HepG2 (cell line): ENCODE data around the gene ZFAND6. TPM values are rescaled to one million over a fixed set of nuclear protein-coding genes. Genes with fewer than 3 reads are reported as not detected.
A peak's percentile ranks its signal among the peaks of the same experiment; 100 is the strongest.

Experiments used
- ATM ChIP-seq: fragments of 450-650 bp; IDR thresholded peaks from 2 replicates; pipeline ENCODE4 v1.7.1; 2017; ENCODE audit warnings: mild to moderate bottlenecking, borderline replicate concordance
- GFI1 ChIP-seq: sonication (generic); formaldehyde crosslinking; IDR thresholded peaks from 2 replicates; pipeline ENCODE4 v1.5.0; 2020; ENCODE audit warnings: missing genetic modification reagents, mild to moderate bottlenecking, borderline replicate concordance
- HNRNPK ChIP-seq: fragments of 200-400 bp; formaldehyde crosslinking; IDR thresholded peaks from 2 replicates; pipeline ENCODE4 v1.6.1; 2018; ENCODE audit warnings: low read length, low read depth, moderate library complexity, mild to moderate bottlenecking; ENCODE audit not compliant: poor library complexity, severe bottlenecking
- LRRFIP1 ChIP-seq: sonication (generic); formaldehyde crosslinking; conservative IDR thresholded peaks from 2 replicates; pipeline ENCODE4 v1.4.0; 2020; ENCODE audit warnings: missing genetic modification reagents
- MEF2D ChIP-seq: sonication (generic); formaldehyde crosslinking; IDR thresholded peaks from 2 replicates; pipeline ENCODE4 v1.5.1; 2020; ENCODE audit warnings: mild to moderate bottlenecking, missing genetic modification reagents
- MXD3 ChIP-seq: IDR thresholded peaks from 2 replicates; pipeline ENCODE4 v1.6.1; 2016; ENCODE audit warnings: mild to moderate bottlenecking, missing biosample characterization, missing genetic modification reagents
- NFE2 ChIP-seq: sonication (generic); formaldehyde crosslinking; IDR thresholded peaks from 2 replicates; pipeline ENCODE4 v1.4.0; 2020; ENCODE audit warnings: missing genetic modification reagents
- SMAD9 ChIP-seq: sonication (generic); formaldehyde crosslinking; IDR thresholded peaks from 2 replicates; pipeline ENCODE4 v1.5.1; 2020; ENCODE audit warnings: mild to moderate bottlenecking, missing genetic modification reagents
- SNAPC4 ChIP-seq: sonication (generic); formaldehyde crosslinking; IDR thresholded peaks from 2 replicates; pipeline ENCODE4 v1.4.0; 2020; ENCODE audit warnings: mild to moderate bottlenecking, missing genetic modification reagents
- STAG1 ChIP-seq: sonication (generic); formaldehyde crosslinking; IDR thresholded peaks from 2 replicates; pipeline ENCODE4 v1.4.0; 2020; ENCODE audit warnings: missing genetic modification reagents
- TSC22D2 ChIP-seq: sonication (generic); formaldehyde crosslinking; IDR thresholded peaks from 2 replicates; pipeline ENCODE4 v1.5.1; 2020; ENCODE audit warnings: missing genetic modification reagents, mild to moderate bottlenecking, borderline replicate concordance
- ZNF33A ChIP-seq: sonication (generic); formaldehyde crosslinking; IDR thresholded peaks from 2 replicates; pipeline ENCODE4 v1.5.1; 2020; ENCODE audit warnings: missing genetic modification reagents, mild to moderate bottlenecking, moderate library complexity, borderline replicate concordance
- ZNF589 ChIP-seq: sonication (generic); formaldehyde crosslinking; conservative IDR thresholded peaks from 2 replicates; pipeline ENCODE4 v1.8.0; 2022; ENCODE audit warnings: mild to moderate bottlenecking, moderate library complexity, missing genetic modification reagents
- ZNF879 ChIP-seq: sonication (generic); formaldehyde crosslinking; IDR thresholded peaks from 2 replicates; pipeline ENCODE4 v1.8.1; 2023; ENCODE audit warnings: missing genetic modification reagents
- ZSCAN22 ChIP-seq: sonication (generic); formaldehyde crosslinking; IDR thresholded peaks from 2 replicates; pipeline ENCODE4 v1.4.0; 2020; ENCODE audit warnings: mild to moderate bottlenecking, missing genetic modification reagents
- polyA plus RNA-seq, 8 experiments: library from polyadenylated mRNA; depleted of rRNA in 3 of 8; stranded (reverse) in 7 of 8; unstranded in 1 of 8; fragments of >200 nt; fragmentation: Illumina TruSeq in 4 of 8; extraction: Trizol in 4 of 8; gene quantifications; 2 replicates each; pipeline versions ENCODE4 v1.2.1 to v1.2.3, GENCODE V29; 2011 to 2016; ENCODE audit warnings: low read depth in 4 of 8, missing spikeins in 1 of 8, mixed read lengths in 1 of 8; ENCODE audit not compliant: insufficient read depth in 1 of 8
- total RNA-seq, 5 experiments: library from RNA; depleted of rRNA; stranded (reverse); fragments of >200 nt; fragmentation: Illumina TruSeq; extraction: Trizol; gene quantifications; 2 replicates each; pipeline ENCODE4 v1.2.3, GENCODE V29; 2016; ENCODE audit warnings: low read depth in 1 of 5
- TF ChIP-seq, protein P1 (sequence below): sonication (generic); formaldehyde crosslinking; IDR thresholded peaks from 2 replicates; pipeline ENCODE4 v1.5.1; 2020; ENCODE audit warnings: mild to moderate bottlenecking, missing genetic modification reagents, moderate library complexity

ZFAND6 gene
- total and polyA plus RNA-seq, 2 of the 13 experiments (the other 11 are each of a cell fraction or from before 2014, with no cell fraction given): 84.2 to 115 TPM

DNA sequence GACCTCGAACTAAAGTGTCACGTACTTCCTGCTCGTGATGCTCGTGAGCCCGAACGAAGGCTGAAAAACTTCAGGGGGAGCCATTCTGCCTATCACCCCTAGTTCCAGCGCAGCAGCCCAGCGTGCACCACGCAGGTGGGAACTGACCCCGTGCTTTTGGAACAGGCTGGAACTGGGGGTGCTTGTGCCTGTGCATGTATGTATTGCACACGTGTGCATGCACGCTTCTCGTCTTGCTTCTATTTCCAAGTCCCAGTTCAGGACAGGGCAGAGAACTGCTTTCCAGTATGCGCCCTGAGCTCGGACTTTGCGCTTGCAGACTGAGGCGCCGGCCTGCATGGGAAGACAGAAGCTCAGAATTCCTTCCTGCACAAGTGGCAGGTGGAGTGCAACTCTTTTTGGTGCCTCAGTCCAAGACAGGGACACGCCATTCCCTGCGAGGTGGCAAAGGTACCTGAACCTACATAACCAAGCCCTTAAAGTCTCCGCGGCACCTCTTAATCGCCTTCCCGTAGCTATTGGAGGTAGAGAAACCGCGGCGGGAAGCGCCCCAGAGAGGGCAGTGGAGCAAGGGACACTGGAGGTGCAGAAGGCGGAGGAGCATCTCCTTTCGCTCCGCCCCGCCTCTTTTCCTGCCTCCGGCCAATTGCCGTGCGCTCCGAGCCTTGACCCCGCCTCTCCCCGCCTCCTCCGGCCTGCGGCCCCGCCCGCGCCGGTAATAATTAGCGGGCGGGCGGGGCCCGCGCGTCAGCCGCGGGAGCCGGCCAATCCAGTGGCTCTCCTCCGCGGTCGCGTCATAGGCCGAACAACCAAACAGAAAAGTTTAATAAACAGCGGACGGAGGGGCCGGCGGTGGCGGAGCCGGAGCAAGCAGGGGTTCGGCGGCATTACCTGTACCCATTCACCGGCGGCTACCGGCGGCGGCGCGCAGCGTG lies at the start of gene ZFAND6 (continued):
- TF ChIP-seq, protein P1, sequence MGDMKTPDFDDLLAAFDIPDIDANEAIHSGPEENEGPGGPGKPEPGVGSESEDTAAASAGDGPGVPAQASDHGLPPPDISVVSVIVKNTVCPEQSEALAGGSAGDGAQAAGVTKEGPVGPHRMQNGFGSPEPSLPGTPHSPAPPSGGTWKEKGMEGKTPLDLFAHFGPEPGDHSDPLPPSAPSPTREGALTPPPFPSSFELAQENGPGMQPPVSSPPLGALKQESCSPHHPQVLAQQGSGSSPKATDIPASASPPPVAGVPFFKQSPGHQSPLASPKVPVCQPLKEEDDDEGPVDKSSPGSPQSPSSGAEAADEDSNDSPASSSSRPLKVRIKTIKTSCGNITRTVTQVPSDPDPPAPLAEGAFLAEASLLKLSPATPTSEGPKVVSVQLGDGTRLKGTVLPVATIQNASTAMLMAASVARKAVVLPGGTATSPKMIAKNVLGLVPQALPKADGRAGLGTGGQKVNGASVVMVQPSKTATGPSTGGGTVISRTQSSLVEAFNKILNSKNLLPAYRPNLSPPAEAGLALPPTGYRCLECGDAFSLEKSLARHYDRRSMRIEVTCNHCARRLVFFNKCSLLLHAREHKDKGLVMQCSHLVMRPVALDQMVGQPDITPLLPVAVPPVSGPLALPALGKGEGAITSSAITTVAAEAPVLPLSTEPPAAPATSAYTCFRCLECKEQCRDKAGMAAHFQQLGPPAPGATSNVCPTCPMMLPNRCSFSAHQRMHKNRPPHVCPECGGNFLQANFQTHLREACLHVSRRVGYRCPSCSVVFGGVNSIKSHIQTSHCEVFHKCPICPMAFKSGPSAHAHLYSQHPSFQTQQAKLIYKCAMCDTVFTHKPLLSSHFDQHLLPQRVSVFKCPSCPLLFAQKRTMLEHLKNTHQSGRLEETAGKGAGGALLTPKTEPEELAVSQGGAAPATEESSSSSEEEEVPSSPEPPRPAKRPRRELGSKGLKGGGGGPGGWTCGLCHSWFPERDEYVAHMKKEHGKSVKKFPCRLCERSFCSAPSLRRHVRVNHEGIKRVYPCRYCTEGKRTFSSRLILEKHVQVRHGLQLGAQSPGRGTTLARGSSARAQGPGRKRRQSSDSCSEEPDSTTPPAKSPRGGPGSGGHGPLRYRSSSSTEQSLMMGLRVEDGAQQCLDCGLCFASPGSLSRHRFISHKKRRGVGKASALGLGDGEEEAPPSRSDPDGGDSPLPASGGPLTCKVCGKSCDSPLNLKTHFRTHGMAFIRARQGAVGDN: peak; percentile 81
- TF ChIP-seq ZNF589: no peak
- TF ChIP-seq NFE2: no peak
- TF ChIP-seq GFI1 (CRISPR knock-in tag): peak; percentile 65; the same call in 1 of the 2 replicates
- no peak for TF ChIP-seq SNAPC4 (CRISPR knock-in tag)
- TF ChIP-seq ATM: no peak
- no peak for TF ChIP-seq ZNF879
- 0 out of 2 replicates have a peak, but pooled peaks have one; percentile 42 for TF ChIP-seq MXD3 (CRISPR knock-in tag)
- TF ChIP-seq SMAD9 (CRISPR knock-in tag): no peak
- no peak for TF ChIP-seq ZSCAN22
- no peak for TF ChIP-seq LRRFIP1 (CRISPR knock-in tag)
- peak; percentile 23; the same call in 1 of the 2 replicates for TF ChIP-seq STAG1 (CRISPR knock-in tag)
- TF ChIP-seq MEF2D (CRISPR knock-in tag): 0 out of 2 replicates have a peak, but pooled peaks have one; percentile 28
- no peak for TF ChIP-seq HNRNPK
- TF ChIP-seq TSC22D2 (CRISPR knock-in tag): no peak
- TF ChIP-seq ZNF33A (CRISPR knock-in tag): no peak
